ENCODE results near the gene ZNF710.
"Not testable (repeated sequence)": the region's sequence is repeated elsewhere in the genome, so short reads cannot be mapped to it uniquely, and the experiment has no call there.

ZNF710 gene

DNA sequence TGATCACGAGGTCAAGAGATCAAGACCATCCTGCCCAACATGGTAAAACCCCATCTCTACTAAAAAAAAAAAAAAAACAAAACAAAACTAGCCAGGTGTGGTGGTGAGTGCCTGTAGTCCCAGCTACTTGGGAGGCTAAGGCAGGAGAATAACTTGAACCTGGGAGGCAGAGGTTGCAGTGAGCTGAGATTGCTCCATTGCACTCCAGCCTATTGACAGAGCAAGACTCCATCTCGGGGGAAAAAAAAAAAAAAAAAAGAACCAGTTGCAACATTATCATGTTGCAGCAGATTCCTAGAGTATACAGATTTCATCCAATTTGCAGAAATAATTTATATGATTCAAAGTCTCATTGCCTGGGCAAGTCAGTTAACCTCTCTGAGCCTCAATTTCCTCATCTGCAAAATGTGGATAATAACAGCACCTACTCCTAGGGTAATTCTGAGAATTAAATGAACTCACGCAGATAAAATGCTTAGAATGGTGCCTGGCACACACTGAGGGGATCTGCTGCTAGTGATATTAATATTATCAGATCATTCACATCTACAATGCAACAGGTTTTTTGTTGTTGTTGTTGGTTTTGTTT lies 108.1 kb downstream of the ZNF710 start:
- not testable (repeated sequence) for DNase-seq

DNA sequence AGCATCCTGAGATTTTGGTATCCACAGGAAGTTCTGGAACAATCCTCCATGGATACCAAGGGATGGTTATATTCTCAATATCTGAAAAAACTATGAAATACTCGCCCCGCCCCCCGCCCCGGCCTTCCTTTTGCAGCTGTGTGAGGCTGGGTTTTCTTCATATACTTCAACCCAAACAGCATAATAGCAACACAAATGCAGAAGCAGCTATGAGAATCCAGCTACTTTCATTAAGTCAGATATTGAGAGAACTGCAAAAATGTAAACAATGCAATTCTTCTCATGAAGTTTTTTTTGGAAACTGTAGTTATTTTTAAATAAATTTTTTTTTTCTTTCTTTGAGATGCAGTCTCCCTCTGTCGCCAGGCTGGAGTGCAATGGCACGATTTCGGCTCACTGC lies 112.0 kb downstream of the ZNF710 start:
- no peak for DNase-seq

DNA sequence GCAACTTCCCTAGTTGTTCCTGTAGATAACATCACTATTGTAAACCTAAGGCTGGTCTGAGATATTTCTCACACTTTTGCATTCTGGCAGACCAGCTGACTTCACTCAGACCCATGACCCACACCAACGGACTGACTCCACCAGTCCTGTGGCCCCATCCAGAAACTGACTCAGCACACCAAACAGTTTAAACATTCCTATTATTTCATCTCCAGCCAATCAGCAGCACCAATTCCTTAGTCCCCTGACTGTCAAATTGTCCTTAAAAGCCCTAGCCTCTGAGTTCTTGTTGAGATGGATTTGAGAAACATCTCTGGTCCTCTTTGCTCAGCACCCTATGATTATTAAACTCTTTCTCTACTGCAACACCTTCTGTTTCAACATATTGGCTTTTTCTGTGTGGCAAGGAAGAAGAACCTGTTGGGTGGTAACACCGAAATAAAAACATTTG lies 113.4 kb downstream of the ZNF710 start:
- no peak for DNase-seq

DNA sequence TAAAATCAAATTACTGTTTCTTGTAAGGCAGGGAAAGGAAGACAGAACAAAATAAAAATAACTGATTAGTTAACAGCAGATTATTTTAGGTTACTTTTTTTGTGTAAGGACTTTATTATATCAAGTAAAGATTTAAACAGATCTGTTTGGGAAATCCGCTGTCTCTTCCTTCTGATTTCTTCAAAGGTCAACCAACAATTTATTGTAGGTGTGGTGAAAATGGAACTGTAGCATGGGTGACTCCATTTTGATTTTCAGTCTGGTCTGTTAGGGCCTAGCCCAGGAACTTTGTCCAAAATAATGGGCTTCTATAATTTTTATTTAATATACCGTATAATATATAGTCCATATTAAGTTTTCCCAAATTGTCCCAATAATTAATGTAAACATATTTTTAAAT lies 114.7 kb downstream of the ZNF710 start:
- no peak for DNase-seq

DNA sequence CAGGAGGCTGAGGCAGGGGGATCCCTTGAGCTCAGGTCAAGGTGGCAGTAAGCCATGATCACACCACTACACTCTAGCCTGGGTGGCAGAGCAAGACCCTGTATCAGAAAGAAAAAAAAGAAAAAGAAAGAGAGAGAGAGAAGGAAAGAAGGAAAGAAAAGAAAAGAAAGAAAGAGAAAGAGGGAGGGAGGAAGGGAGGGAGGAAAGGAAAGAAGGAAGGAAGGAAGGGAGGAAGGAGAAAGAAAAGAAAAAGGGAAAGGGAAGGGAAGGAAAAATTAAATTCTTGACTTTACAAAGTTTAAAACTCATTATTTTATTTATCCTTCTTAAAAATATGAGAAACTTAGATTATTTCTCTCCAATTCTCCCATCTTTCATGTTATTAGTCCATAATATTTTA lies 118.2 kb downstream of the ZNF710 start:
- no peak for DNase-seq

DNA sequence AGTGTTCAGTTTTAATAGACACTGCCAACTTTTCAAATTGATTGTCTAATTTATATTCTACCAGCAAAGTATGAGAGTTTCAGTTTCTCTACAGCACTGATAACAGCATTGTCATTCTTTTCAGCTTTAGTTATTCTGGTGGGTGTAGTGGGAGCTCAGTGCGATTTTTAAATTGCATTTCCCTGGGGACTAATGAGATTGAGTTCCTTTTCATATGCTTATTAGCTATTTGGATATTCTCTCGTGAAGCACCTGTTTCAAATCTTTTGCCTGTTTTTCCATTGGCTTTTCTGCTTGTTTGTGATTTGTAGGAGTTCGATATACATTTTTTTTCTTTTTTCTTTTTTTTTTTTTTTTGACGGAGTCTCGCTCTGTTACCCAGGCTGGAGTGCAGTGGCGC lies 120.0 kb downstream of the ZNF710 start:
- DNase-seq = no peak

DNA sequence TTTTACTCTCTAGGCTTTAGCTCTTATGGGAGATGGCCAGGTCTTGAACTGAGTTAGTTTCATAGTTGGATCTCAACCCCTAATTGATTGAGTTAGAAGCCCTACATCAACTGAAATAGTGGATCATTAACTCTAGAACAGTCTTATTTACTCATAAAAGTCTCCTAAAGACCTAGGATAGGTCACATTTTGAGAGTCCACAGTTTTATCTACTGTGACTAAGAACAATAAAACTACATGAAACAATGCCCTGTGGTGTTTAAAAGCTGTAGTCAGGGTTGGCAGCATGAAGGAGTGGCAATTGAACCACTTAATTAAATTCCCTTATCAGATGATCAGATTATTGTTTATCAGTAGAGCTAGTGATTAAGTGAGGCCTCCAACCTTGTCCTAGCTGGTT lies 123.4 kb downstream of the ZNF710 start:
- DNase-seq = no peak

DNA sequence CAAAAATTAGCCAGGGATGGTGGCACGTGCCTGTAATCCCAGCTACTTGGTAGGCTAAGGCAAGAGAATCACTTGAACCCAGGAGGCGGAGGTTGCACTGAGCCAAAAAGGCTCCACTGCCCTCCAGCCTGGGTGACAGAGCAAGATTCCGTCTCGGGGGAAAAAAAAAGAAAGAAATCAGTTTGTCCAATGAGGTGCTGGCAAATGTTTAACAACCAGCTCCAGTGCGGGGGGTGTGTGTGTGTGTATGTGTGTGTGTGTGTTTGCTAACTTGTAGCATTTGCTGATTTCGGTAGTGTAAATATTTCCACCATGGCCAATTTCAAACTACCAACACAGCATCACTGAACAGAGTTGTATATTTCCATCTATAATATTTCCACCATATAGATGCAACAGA lies 124.9 kb downstream of the ZNF710 start:
- DNase-seq = no peak

DNA sequence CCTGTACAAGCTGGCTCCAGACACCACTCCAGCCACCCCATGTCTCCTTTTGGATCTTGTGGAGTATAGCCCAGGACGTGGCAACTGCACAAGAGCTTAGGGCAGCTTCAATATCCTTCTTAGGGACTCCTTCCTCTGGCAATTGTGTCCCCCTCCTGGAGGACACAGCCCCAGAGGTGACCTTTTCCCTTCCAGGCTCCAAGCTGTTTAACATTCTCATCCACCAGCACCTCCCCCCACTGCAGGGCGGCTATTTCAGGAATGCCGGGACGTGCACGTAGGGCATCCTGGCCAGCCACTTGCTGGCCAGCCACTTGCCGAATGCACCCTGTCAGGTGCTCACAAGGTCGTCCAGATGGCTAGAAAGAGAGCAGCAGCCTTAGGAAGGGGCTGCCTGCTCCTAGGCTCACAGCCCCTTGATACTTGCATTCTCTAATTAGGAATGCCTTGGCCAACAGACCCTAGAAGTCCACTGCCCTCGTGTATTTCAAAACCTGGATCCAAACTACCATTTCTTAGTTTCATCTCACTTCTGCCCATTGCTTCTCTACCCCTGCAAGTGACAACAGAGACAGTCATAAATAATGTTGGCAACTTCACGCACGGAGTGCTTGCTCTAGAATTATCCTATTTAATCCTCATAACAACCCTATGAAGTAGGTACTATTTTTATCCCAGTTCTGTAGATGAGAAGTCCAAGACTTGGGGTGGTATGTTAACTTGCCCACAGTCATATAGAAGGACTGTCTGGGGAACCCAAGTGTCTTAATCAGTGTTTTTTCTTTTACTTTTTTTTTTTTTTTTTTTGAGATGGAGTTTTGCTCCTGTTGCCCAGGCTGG lies 125.7 kb downstream of the ZNF710 start:
- DNase-seq = no peak

DNA sequence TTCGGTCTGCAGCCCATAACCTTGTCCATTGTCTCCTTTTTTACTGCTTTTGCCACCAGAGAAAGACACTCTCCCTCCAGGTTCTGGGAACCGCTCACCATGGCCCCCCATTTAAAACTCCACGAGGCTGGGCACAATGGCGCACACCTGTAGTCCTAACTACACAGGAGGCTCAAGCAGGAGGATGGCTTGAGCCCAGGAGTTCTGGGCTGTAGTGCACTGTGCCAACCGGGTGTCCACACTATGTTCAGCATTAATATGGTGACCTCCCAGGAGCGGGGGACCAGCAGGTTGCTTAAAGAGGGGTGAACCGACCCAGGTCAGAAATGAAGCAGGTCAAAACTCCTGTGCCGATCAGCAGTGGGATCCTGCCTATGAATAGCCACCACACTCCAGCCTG lies 129.2 kb downstream of the ZNF710 start:
- no peak for DNase-seq
